H1 (cell line): ENCODE data around the gene TBX2. TPM values are rescaled to one million over a fixed set of nuclear protein-coding genes. Genes with fewer than 3 reads are reported as not detected.

ENCODE experiments used
- CTCF ChIA-PET: fragments of 300-600 bp; sonication (Branson Sonifier 250); formaldehyde crosslinking; loops from one replicate; lab custom pipeline; 2021; ENCODE audit not compliant: partially characterized antibody; lab: Charles Lee
- POLR2A ChIA-PET: fragments of 300-600 bp; sonication (Branson Sonifier 250); formaldehyde crosslinking; loops from one replicate; lab custom pipeline; 2021; ENCODE audit warnings: inconsistent platforms; ENCODE audit not compliant: partially characterized antibody; lab: Charles Lee
- DNase-seq, 2 experiments: peaks; one replicate each; pipeline versions ENCODE4 v3.0.0 to v3.0.0-alpha.2; 2010 to 2022; ENCODE audit warnings: low spot score in 2 of 2, low read depth in 1 of 2, mixed read lengths in 1 of 2
- FAIRE-seq: peaks from 2 replicates; lab custom pipeline; 2011; peaks lifted over from hg19 to GRCh38; lab: Jason Lieb, UNC
- H2AFZ ChIP-seq: 2 replicates; pipeline ENCODE4 v1.8.1; 2012; ENCODE audit warnings: low read length, inconsistent platforms
- H2AK5ac ChIP-seq: 2 replicates; pipeline ENCODE4 v1.6.1; 2013; ENCODE audit warnings: low read depth, low read length
- H2BK120ac ChIP-seq: replicated peaks from 2 replicates; pipeline ENCODE3; 2013; ENCODE audit warnings: low read depth, low read length, inconsistent platforms
- H2BK12ac ChIP-seq: 2 replicates; pipeline ENCODE4 v1.6.1; 2013; ENCODE audit warnings: low read depth, low read length
- H2BK15ac ChIP-seq: 2 replicates; pipeline ENCODE4 v1.6.1; 2013; ENCODE audit warnings: low read length
- H2BK20ac ChIP-seq: 2 replicates; pipeline ENCODE4 v1.6.1; 2013; ENCODE audit warnings: low read length
- H2BK5ac ChIP-seq: 2 replicates; pipeline ENCODE4 v1.6.1; 2013; ENCODE audit warnings: low read depth, low read length
- H3K14ac ChIP-seq: 2 replicates; pipeline ENCODE4 v1.6.1; 2013; ENCODE audit warnings: inconsistent platforms; ENCODE audit not compliant: insufficient read length
- H3K18ac ChIP-seq: 2 replicates; pipeline ENCODE4 v1.6.1; 2013; ENCODE audit warnings: low read length; ENCODE audit errors: extremely low read depth
- H3K23ac ChIP-seq: 2 replicates; pipeline ENCODE4 v1.6.1; 2013; ENCODE audit warnings: inconsistent platforms; ENCODE audit not compliant: insufficient read length
- H3K23me2 ChIP-seq: 2 replicates; pipeline ENCODE4 v1.6.1; 2013; ENCODE audit warnings: low read depth, low read length
- H3K27ac ChIP-seq: 2 replicates; pipeline ENCODE4 v1.6.1; 2011; ENCODE audit warnings: low read depth, low read length, inconsistent platforms
- H3K27me3 ChIP-seq, 4 experiments: replicated peaks in 1 of 4; 1 replicate in 1 of 4; 2 replicates in 3 of 4; pipeline versions ENCODE4 v1.6.1 to v1.8.1; 2011 to 2013; ENCODE audit warnings: low read length in 3 of 4, mild to moderate bottlenecking in 3 of 4, inconsistent platforms in 2 of 4, mixed read lengths in 2 of 4, moderate library complexity in 1 of 4; ENCODE audit not compliant: control insufficient read depth in 3 of 4, insufficient read depth in 3 of 4; ENCODE audit errors: extremely low read depth in 1 of 4
- H3K36me3 ChIP-seq, 4 experiments: 2 replicates each; pipeline versions ENCODE4 v1.6.1 to v1.8.1; 2011 to 2013; ENCODE audit warnings: mild to moderate bottlenecking in 4 of 4, low read length in 3 of 4, moderate library complexity in 2 of 4, control low read depth in 1 of 4, inconsistent platforms in 1 of 4; ENCODE audit not compliant: insufficient read depth in 4 of 4, control insufficient read depth in 2 of 4
- H3K4ac ChIP-seq: replicated peaks from 2 replicates; pipeline ENCODE3; 2013; ENCODE audit warnings: low read length, low read depth, mixed read lengths, inconsistent platforms; ENCODE audit not compliant: insufficient read length
- H3K4me1 ChIP-seq, 4 experiments: replicated peaks in 1 of 4; 1 replicate in 1 of 4; 2 replicates in 3 of 4; pipeline versions ENCODE4 v1.6.1 to v1.8.1; 2011 to 2013; ENCODE audit warnings: low read length in 3 of 4, inconsistent platforms in 2 of 4, mixed read lengths in 1 of 4; ENCODE audit not compliant: insufficient read depth in 4 of 4, control insufficient read depth in 3 of 4
- H3K4me2 ChIP-seq, 2 experiments: 2 replicates each; pipeline versions ENCODE4 v1.6.1 to v1.8.1; 2011 to 2013; ENCODE audit warnings: low read depth in 2 of 2, low read length in 2 of 2, control low read depth in 1 of 2, inconsistent platforms in 1 of 2, mild to moderate bottlenecking in 1 of 2; ENCODE audit not compliant: insufficient read depth in 1 of 2
- H3K4me3 ChIP-seq, 4 experiments: fragments of 200-600, 300-600 bp in 1 of 4; sonication (generic), shearing (Covaris generic), sonication (Bioruptor Twin) in 1 of 4; 2 replicates each; pipeline versions ENCODE4 v1.5.1 to v1.8.1; 2011 to 2016; ENCODE audit warnings: low read length in 4 of 4, low read depth in 3 of 4, control low read depth in 2 of 4, inconsistent platforms in 2 of 4, mild to moderate bottlenecking in 2 of 4, mixed read lengths in 1 of 4, moderate library complexity in 1 of 4; ENCODE audit not compliant: insufficient read depth in 2 of 4; ENCODE audit errors: extremely low read depth in 1 of 4
- H3K56ac ChIP-seq: replicated peaks from 2 replicates; pipeline ENCODE3; 2013; ENCODE audit warnings: low read depth, mild to moderate bottlenecking, mixed read lengths, low read length, inconsistent platforms; ENCODE audit not compliant: insufficient read length
- H3K79me1 ChIP-seq: 2 replicates; pipeline ENCODE4 v1.6.1; 2013; ENCODE audit warnings: low read depth, low read length, control low read depth
- H3K79me2 ChIP-seq, 2 experiments: 2 replicates each; pipeline versions ENCODE4 v1.6.1 to v1.8.1; 2012 to 2013; ENCODE audit warnings: low read length in 2 of 2, mild to moderate bottlenecking in 2 of 2, inconsistent platforms in 1 of 2; ENCODE audit not compliant: insufficient read depth in 2 of 2, control insufficient read depth in 1 of 2
- H3K9ac ChIP-seq, 4 experiments: replicated peaks in 1 of 4; 1 replicate in 1 of 4; 2 replicates in 3 of 4; pipeline versions ENCODE4 v1.6.1 to v1.8.1; 2011 to 2013; ENCODE audit warnings: low read depth in 3 of 4, low read length in 3 of 4, control low read depth in 2 of 4, mild to moderate bottlenecking in 2 of 4, moderate library complexity in 2 of 4, inconsistent platforms in 1 of 4; ENCODE audit errors: extremely low read depth in 1 of 4
- H3K9me3 ChIP-seq, 2 experiments: 2 replicates each; pipeline versions ENCODE4 v1.6.1 to v1.8.1; 2012 to 2013; ENCODE audit warnings: mild to moderate bottlenecking in 2 of 2, moderate library complexity in 2 of 2, control low read depth in 1 of 2, inconsistent platforms in 1 of 2, low read depth in 1 of 2, low read length in 1 of 2, mixed read lengths in 1 of 2; ENCODE audit not compliant: insufficient read depth in 2 of 2
- H4K20me1 ChIP-seq, 2 experiments: replicated peaks in 1 of 2; 2 replicates each; pipeline versions ENCODE3 to v1.8.1; 2011 to 2013; ENCODE audit warnings: inconsistent platforms in 2 of 2, low read length in 2 of 2, mild to moderate bottlenecking in 1 of 2; ENCODE audit not compliant: insufficient read depth in 2 of 2, control insufficient read depth in 1 of 2
- H4K5ac ChIP-seq: 2 replicates; pipeline ENCODE4 v1.6.1; 2013; ENCODE audit warnings: low read length, low read depth, mixed read lengths, inconsistent platforms; ENCODE audit not compliant: insufficient read length
- H4K8ac ChIP-seq: 2 replicates; pipeline ENCODE4 v1.8.0; 2013; ENCODE audit warnings: mild to moderate bottlenecking, moderate library complexity, low read length, inconsistent platforms; ENCODE audit not compliant: insufficient read depth; ENCODE audit errors: extremely low read depth
- H4K91ac ChIP-seq: replicated peaks from 2 replicates; pipeline ENCODE3; 2013; ENCODE audit warnings: low read length, mixed read lengths, inconsistent platforms; ENCODE audit not compliant: insufficient read length
- BACH1 ChIP-seq: IDR thresholded peaks from 2 replicates; pipeline ENCODE4 v1.6.1; 2012; ENCODE audit warnings: low read length, improper control_type of control experiment
- CTBP2 ChIP-seq: IDR thresholded peaks from 2 replicates; pipeline ENCODE4 v1.7.0; 2011; ENCODE audit warnings: borderline replicate concordance, mild to moderate bottlenecking, moderate library complexity, mixed read lengths, low read length; ENCODE audit not compliant: insufficient read depth, insufficient read length
- EP300 ChIP-seq, 2 experiments: IDR thresholded peaks; 1 replicate in 1 of 2; 2 replicates in 1 of 2; pipeline ENCODE4 v1.6.1; 2011 to 2012; ENCODE audit warnings: low read depth in 2 of 2, low read length in 2 of 2, mild to moderate bottlenecking in 2 of 2, borderline replicate concordance in 1 of 2, inconsistent platforms in 1 of 2, moderate library complexity in 1 of 2
- JUN ChIP-seq: IDR thresholded peaks from 2 replicates; pipeline ENCODE4 v1.6.1; 2011; ENCODE audit warnings: low read depth, mild to moderate bottlenecking, improper control_type of control experiment, low read length
- MAX ChIP-seq: IDR thresholded peaks from 2 replicates; pipeline ENCODE4 v1.6.1; 2012; ENCODE audit warnings: inconsistent platforms
- RAD21 ChIP-seq, 2 experiments: IDR thresholded peaks in 1 of 2; conservative IDR thresholded peaks in 1 of 2; 2 replicates each; pipeline ENCODE4 v1.6.1; 2011; ENCODE audit warnings: low read depth in 2 of 2, low read length in 2 of 2, improper control_type of control experiment in 1 of 2, inconsistent platforms in 1 of 2, mild to moderate bottlenecking in 1 of 2, moderate library complexity in 1 of 2
- TEAD4 ChIP-seq: IDR thresholded peaks from 2 replicates; pipeline ENCODE4 v1.6.1; 2012; ENCODE audit warnings: low read depth, low read length, inconsistent platforms, mixed read lengths
- WGBS, 2 experiments: shearing (Covaris generic) in 1 of 2; methylation state at CpG; one replicate each; pipeline versions ENCODE4 v1.1.6 to v1.1.7; 2013 to 2015; ENCODE audit warnings: low lambda C conversion rate in 2 of 2, mixed read lengths in 2 of 2, inconsistent platforms in 1 of 2, low coverage in 1 of 2, missing lambda C conversion rate in 1 of 2; ENCODE audit not compliant: insufficient replicate concordance in 2 of 2, insufficient coverage in 1 of 2, insufficient read length in 1 of 2; ENCODE audit errors: extremely low coverage in 1 of 2, missing lambda C conversion rate in 1 of 2; 5-methylcytosine and 5-hydroxymethylcytosine counted together
- polyA plus RNA-seq, 7 experiments: library from polyadenylated mRNA; depleted of rRNA in 3 of 7; stranded (reverse) in 5 of 7; unstranded in 2 of 7; fragments of >200 nt in 5 of 7; fragments of 200-250 nt in 2 of 7; gene quantifications; 1 replicate in 5 of 7; 2 replicates in 1 of 7; 4 replicates in 1 of 7; pipeline versions ENCODE4 v1.2.1 to v1.2.3, GENCODE V29; 2011 to 2013; ENCODE audit warnings: missing spikeins in 2 of 7, mixed read lengths in 2 of 7
- total RNA-seq: library from RNA; stranded (reverse); fragmentation: NEBNext Ultra II Directional; extraction: Animal tissue kit (Norgen Biotek cat#: 25700); gene quantifications from 2 replicates; pipeline ENCODE4 v1.2.1, GENCODE V29; 2021

Gene TBX2
- total and polyA plus RNA-seq, 2 of the 8 experiments (the other 6 are each of a cell fraction or from before 2014, with no cell fraction given), result not detected

- no peak for TF ChIP-seq EP300 (IDR thresholded peaks at IDR 0.05; ENCODE audit: borderline replicate concordance in 1 of 2, low read depth in 2 of 2, low read length in 2 of 2)
- no peak for TF ChIP-seq CTBP2
- no peak for TF ChIP-seq MAX
- TF ChIP-seq JUN, result no peak
- TF ChIP-seq TEAD4, result no peak
- TF ChIP-seq RAD21 (IDR thresholded peaks at IDR 0.05 in 1 of 2, conservative IDR thresholded peaks at IDR 0.05 in 1 of 2; ENCODE audit: low read depth in 2 of 2, low read length in 2 of 2), result no peak
- TF ChIP-seq BACH1, result no peak
- TF ChIP-seq, all 59 proteins: peak for 0
- WGBS, 2 experiments, result 92% methylated on average over 2 of the region's 2 CpGs; no CpG with 5 or more reads in 1 of the 2 experiments
- ChIA-PET CTCF (interaction anchor here (1.1 to 2.1 kb wide), 3 partner anchors 15 to 390 kb away, joined by 3 to 5 read pairs (median 3); no protein-coding TSS in a partner anchor), POLR2A (no interaction called here)
- FAIRE-seq (no peak), DNase-seq (no peak)
- H3K4me3 ChIP-seq, result no peak overlapping the region
- no peak overlapping the region for H3K23ac ChIP-seq
- no peak overlapping the region for H3K27ac ChIP-seq
- H2BK12ac ChIP-seq, result no peak overlapping the region
- H2BK15ac ChIP-seq, result no peak overlapping the region
- no peak overlapping the region for H3K56ac ChIP-seq
- H2BK20ac ChIP-seq, result no peak overlapping the region
- no peak overlapping the region for H4K5ac ChIP-seq
- H2AK5ac ChIP-seq, result no peak overlapping the region
- no peak overlapping the region for H3K4me2 ChIP-seq
- no peaks in the 10 kb centered on the region for H3K79me2 ChIP-seq
- no peak overlapping the region for H2BK120ac ChIP-seq
- H3K4me1 ChIP-seq, result 0 out of 7 replicates have a peak, but pooled peaks cover 0 to 2% (median 0%) of the 10 kb centered on the region in 4 experiments
- no peaks in the 10 kb centered on the region for H4K20me1 ChIP-seq
- H3K9ac ChIP-seq, result no peak overlapping the region
- H3K4ac ChIP-seq, result no peak overlapping the region
- no peak overlapping the region for H4K91ac ChIP-seq
- no peak overlapping the region for H2AFZ ChIP-seq
- H4K8ac ChIP-seq, result no peak overlapping the region
- no peaks in the 10 kb centered on the region for H3K36me3 ChIP-seq
- H3K27me3 ChIP-seq, result no peaks in the 10 kb centered on the region
- H2BK5ac ChIP-seq, result no peak overlapping the region
- no peaks in the 10 kb centered on the region for H3K9me3 ChIP-seq
- no peaks in the 10 kb centered on the region for H3K23me2 ChIP-seq
- H3K79me1 ChIP-seq, result no peaks in the 10 kb centered on the region
- H3K14ac ChIP-seq, result no peak overlapping the region
- no peak overlapping the region for H3K18ac ChIP-seq
Observed at GRCh38 chr17:61361084-61361483, 38.6 kb upstream of the TBX2 start.
